Keratinocyte (primary cell): Measurements from ENCODE around the gene EPHB3. TPM values are rescaled to one million over a fixed set of nuclear protein-coding genes. Genes with fewer than 3 reads are reported as not detected.

Experiments used
- DNase-seq: peaks from one replicate; pipeline ENCODE4 v3.0.0-alpha.2; 2011; ENCODE audit warnings: low read depth, missing footprints, low spot score
- FAIRE-seq: peaks from 2 replicates; lab custom pipeline; 2011; peaks lifted over from hg19 to GRCh38; lab: Jason Lieb, UNC
- H2AFZ ChIP-seq: 2 replicates; pipeline ENCODE4 v1.6.0; 2012; ENCODE audit warnings: low read length, control low read depth, inconsistent platforms; ENCODE audit not compliant: control insufficient read depth
- H3K27ac ChIP-seq: 2 replicates; pipeline ENCODE4 v1.5.1; 2011; ENCODE audit warnings: low read length; ENCODE audit not compliant: control insufficient read depth, insufficient read depth
- H3K27me3 ChIP-seq: 3 replicates; pipeline ENCODE4 v1.6.0; 2011; ENCODE audit warnings: low read length; ENCODE audit not compliant: control insufficient read depth, insufficient read depth; ENCODE audit errors: extremely low read depth
- H3K36me3 ChIP-seq, 2 experiments: 2 replicates in 1 of 2; 3 replicates in 1 of 2; pipeline ENCODE4 v1.5.1; 2011; ENCODE audit warnings: low read length in 2 of 2, mild to moderate bottlenecking in 1 of 2; ENCODE audit not compliant: control insufficient read depth in 2 of 2, insufficient read depth in 2 of 2; ENCODE audit errors: extremely low read depth in 1 of 2
- H3K4me1 ChIP-seq: 3 replicates; pipeline ENCODE4 v1.5.1; 2011; ENCODE audit warnings: low read length; ENCODE audit not compliant: control insufficient read depth, insufficient read depth; ENCODE audit errors: extremely low read depth
- H3K4me2 ChIP-seq: 3 replicates; pipeline ENCODE4 v1.6.0; 2011; ENCODE audit warnings: low read depth, low read length; ENCODE audit not compliant: control insufficient read depth, insufficient read depth; ENCODE audit errors: extremely low read depth
- H3K4me3 ChIP-seq, 3 experiments: fragments of 200-600 bp in 1 of 3; sonication (generic) in 1 of 3; 2 replicates in 2 of 3; 3 replicates in 1 of 3; pipeline ENCODE4 v1.5.1; 2011 to 2016; ENCODE audit warnings: low read length in 3 of 3, mild to moderate bottlenecking in 3 of 3, control low read depth in 2 of 3, inconsistent platforms in 1 of 3, low read depth in 1 of 3, mixed read lengths in 1 of 3, mixed run types in 1 of 3, moderate library complexity in 1 of 3; ENCODE audit not compliant: control insufficient read depth in 2 of 3, insufficient read depth in 2 of 3; ENCODE audit errors: extremely low read depth in 1 of 3
- H3K79me2 ChIP-seq: 2 replicates; pipeline ENCODE4 v1.6.0; 2012; ENCODE audit warnings: low read length; ENCODE audit not compliant: control insufficient read depth, insufficient read depth
- H3K9ac ChIP-seq: 3 replicates; pipeline ENCODE4 v1.6.0; 2011; ENCODE audit warnings: low read length; ENCODE audit not compliant: control insufficient read depth, insufficient read depth; ENCODE audit errors: extremely low read depth
- H3K9me1 ChIP-seq: 3 replicates; pipeline ENCODE4 v1.6.0; 2011; ENCODE audit warnings: low read length; ENCODE audit not compliant: control insufficient read depth, insufficient read depth; ENCODE audit errors: extremely low read depth
- H3K9me3 ChIP-seq: 2 replicates; pipeline ENCODE4 v1.5.1; 2012; ENCODE audit warnings: low read depth, low read length; ENCODE audit not compliant: control insufficient read depth
- H4K20me1 ChIP-seq: 3 replicates; pipeline ENCODE4 v1.6.0; 2011; ENCODE audit warnings: low read length; ENCODE audit not compliant: control insufficient read depth, insufficient read depth; ENCODE audit errors: extremely low read depth
- CTCF ChIP-seq, 3 experiments: IDR thresholded peaks in 1 of 3; conservative IDR thresholded peaks in 1 of 3; optimal IDR thresholded peaks in 1 of 3; 2 replicates in 2 of 3; 3 replicates in 1 of 3; pipeline versions ENCODE3 to v1.5.1; 2011; ENCODE audit warnings: low read length in 3 of 3, mild to moderate bottlenecking in 3 of 3, moderate library complexity in 2 of 3, control low read depth in 1 of 3, inconsistent platforms in 1 of 3; ENCODE audit not compliant: insufficient read depth in 2 of 3; ENCODE audit errors: extremely low read depth in 1 of 3
- EZH2 ChIP-seq: IDR thresholded peaks from one replicate; pipeline ENCODE4 v1.6.1; 2012; ENCODE audit warnings: inconsistent platforms, mild to moderate bottlenecking, low read length, moderate library complexity
- dilution Hi-C: fragments of 300-500 bp; cut with MboI; formaldehyde crosslinking; loops from one replicate; pipeline ENCODE4 v1.7.0; 2020; ENCODE audit warnings: low sequenced_read_pairs; ENCODE audit not compliant: extremely low pct_ligation_motif_present
- polyA plus RNA-seq, 5 experiments: library from polyadenylated mRNA; depleted of rRNA in 3 of 5; stranded (reverse) in 3 of 5; stranded (forward) in 1 of 5; unstranded in 1 of 5; fragments of >200 nt; gene quantifications; 1 replicate in 1 of 5; 2 replicates in 3 of 5; 3 replicates in 1 of 5; pipeline versions ENCODE4 v1.2.1 to v1.2.3, GENCODE V29; 2011 to 2012; ENCODE audit warnings: missing spikeins in 2 of 5, low read depth in 1 of 5, low replicate concordance in 1 of 5

EPHB3 gene
- polyA plus RNA-seq, 1 donor (not counting 4 experiments of a cell fraction or from before 2014, with no cell fraction given): 2.2 TPM

GRCh38 chr3:184593928-184594303 lies 32.3 kb downstream of the EPHB3 start:
- Histone ChIP-seq H3K9me3 (no peaks in the 10 kb centered on the region), H2AFZ (no peak overlapping the region), H4K20me1 (no peaks in the 10 kb centered on the region), H3K4me1 (peaks cover 10% of the 10 kb centered on the region), H3K9me1 (no peaks in the 10 kb centered on the region), H3K4me2 (no peak overlapping the region), H3K79me2 (no peaks in the 10 kb centered on the region), H3K4me3 (no peak overlapping the region), H3K27me3 (no peaks in the 10 kb centered on the region), H3K27ac (no peak overlapping the region), H3K9ac (no peak overlapping the region), H3K36me3 (no peaks in the 10 kb centered on the region)
- TF ChIP-seq EZH2: no peak
- TF ChIP-seq CTCF (optimal IDR thresholded peaks at IDR 0.05 in 1 of 3, IDR thresholded peaks at IDR 0.05 in 1 of 3, conservative IDR thresholded peaks at IDR 0.05 in 1 of 3; ENCODE audit: extremely low read depth in 1 of 3, insufficient read depth in 2 of 3, low read length in 3 of 3): no peak
- dilution Hi-C loops: no loop called here
- DNase-seq (no peak), FAIRE-seq (no peak)

GRCh38 chr3:184594371-184595001 lies 32.9 kb downstream of the EPHB3 start:
- no peak for DNase-seq
- no peaks in the 10 kb centered on the region for H4K20me1 ChIP-seq
- H3K9me1 ChIP-seq: no peaks in the 10 kb centered on the region
- no peaks in the 10 kb centered on the region for H3K9me3 ChIP-seq
- H3K4me2 ChIP-seq: no peak overlapping the region
- H3K27me3 ChIP-seq: no peaks in the 10 kb centered on the region
- H3K4me3 ChIP-seq: no peak overlapping the region
- no peak overlapping the region for H2AFZ ChIP-seq
- H3K27ac ChIP-seq: no peak overlapping the region
- H3K79me2 ChIP-seq: no peaks in the 10 kb centered on the region
- dilution Hi-C loops: no loop called here
- no peaks in the 10 kb centered on the region for H3K36me3 ChIP-seq
- peaks cover 10% of the 10 kb centered on the region for H3K4me1 ChIP-seq
- FAIRE-seq: no peak
- TF ChIP-seq CTCF (optimal IDR thresholded peaks at IDR 0.05 in 1 of 3, IDR thresholded peaks at IDR 0.05 in 1 of 3, conservative IDR thresholded peaks at IDR 0.05 in 1 of 3; ENCODE audit: extremely low read depth in 1 of 3, insufficient read depth in 2 of 3, low read length in 3 of 3) (no peak), EZH2 (no peak)
- H3K9ac ChIP-seq: no peak overlapping the region
